GM23338 (cell line): ENCODE measurements around the gene FBP1.

Experiments used
- EZH2 ChIP-seq: fragments of 200-600 bp; sonication (generic); IDR thresholded peaks from one replicate; pipeline ENCODE4 v1.8.0; 2017; ENCODE audit warnings: antibody characterized with exemption, mild to moderate bottlenecking, low read depth; ENCODE audit not compliant: unreplicated experiment
- EZH2phosphoT487 ChIP-seq: fragments of 200-600 bp; sonication (generic); IDR thresholded peaks from one replicate; pipeline ENCODE4 v1.8.1; 2018; ENCODE audit warnings: antibody characterized with exemption; ENCODE audit not compliant: unreplicated experiment
- POLR2AphosphoS5 ChIP-seq: IDR thresholded peaks from 2 replicates; pipeline ENCODE4 v1.6.1; 2016; ENCODE audit warnings: antibody characterized with exemption, low read depth
- STAT1 ChIP-seq: IDR thresholded peaks from one replicate; pipeline ENCODE4 v1.6.1; 2016; ENCODE audit warnings: antibody characterized with exemption; ENCODE audit not compliant: unreplicated experiment
- TF ChIP-seq, protein P1 (sequence below), 2 experiments: fragments of 200-600 bp in 1 of 2; sonication (generic) in 1 of 2; conservative IDR thresholded peaks; 2 replicates each; pipeline versions ENCODE4 v1.5.1 to v1.6.1; 2016 to 2017; ENCODE audit warnings: antibody characterized with exemption in 2 of 2, low read depth in 2 of 2, mild to moderate bottlenecking in 2 of 2, moderate library complexity in 1 of 2

DNA sequence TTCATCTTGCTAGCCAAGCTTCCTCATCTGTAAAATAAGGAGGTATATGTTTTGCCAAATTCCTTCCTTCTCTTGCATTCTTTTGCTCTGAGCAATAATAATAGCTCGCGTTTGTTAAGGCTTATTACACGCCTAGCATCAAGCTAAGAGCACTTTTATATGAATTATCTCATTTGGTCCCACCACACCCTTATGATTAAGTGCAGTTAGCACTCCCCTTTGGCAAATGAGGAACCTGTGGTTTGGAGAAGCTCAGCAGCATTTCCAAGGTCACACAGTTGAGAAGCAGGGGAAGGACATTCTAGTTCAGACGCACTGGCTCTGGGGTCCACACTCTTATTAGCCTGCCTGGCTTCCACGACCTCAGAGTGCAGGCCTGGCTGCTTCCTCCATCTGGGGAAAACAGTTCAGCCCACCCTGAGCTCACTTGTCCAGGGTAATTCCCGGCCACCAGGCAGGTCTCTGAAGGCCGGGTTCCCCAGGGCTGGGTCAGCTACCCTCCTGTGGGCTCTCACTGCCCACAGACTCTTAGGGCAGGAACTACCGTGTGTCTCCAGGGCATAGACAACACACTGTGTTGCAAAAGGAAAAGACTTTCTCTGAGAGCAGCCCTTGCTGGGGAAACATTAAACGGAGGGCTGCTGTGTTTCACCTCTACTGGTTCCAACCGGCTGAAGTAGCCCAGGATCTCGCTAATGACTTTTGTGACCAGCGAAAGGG lies 9.9 kb upstream of the FBP1 start:
- TF ChIP-seq, protein P1, sequence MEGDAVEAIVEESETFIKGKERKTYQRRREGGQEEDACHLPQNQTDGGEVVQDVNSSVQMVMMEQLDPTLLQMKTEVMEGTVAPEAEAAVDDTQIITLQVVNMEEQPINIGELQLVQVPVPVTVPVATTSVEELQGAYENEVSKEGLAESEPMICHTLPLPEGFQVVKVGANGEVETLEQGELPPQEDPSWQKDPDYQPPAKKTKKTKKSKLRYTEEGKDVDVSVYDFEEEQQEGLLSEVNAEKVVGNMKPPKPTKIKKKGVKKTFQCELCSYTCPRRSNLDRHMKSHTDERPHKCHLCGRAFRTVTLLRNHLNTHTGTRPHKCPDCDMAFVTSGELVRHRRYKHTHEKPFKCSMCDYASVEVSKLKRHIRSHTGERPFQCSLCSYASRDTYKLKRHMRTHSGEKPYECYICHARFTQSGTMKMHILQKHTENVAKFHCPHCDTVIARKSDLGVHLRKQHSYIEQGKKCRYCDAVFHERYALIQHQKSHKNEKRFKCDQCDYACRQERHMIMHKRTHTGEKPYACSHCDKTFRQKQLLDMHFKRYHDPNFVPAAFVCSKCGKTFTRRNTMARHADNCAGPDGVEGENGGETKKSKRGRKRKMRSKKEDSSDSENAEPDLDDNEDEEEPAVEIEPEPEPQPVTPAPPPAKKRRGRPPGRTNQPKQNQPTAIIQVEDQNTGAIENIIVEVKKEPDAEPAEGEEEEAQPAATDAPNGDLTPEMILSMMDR (conservative IDR thresholded peaks at IDR 0.05; ENCODE audit: low read depth in 2 of 2), result no peak
- no peak for TF ChIP-seq EZH2
- no peak for TF ChIP-seq EZH2phosphoT487
- no peak for TF ChIP-seq POLR2AphosphoS5
- TF ChIP-seq STAT1, result no peak
